ENCODE results near the gene TSEN2. TPM values are rescaled to one million over a fixed set of nuclear protein-coding genes. Genes with fewer than 3 reads are reported as not detected.
A peak's percentile ranks its signal among the peaks of the same experiment; 100 is the strongest.

TSEN2 gene
- total and polyA plus RNA-seq, 2 of the 13 experiments (the other 11 are each of a cell fraction or from before 2014, with no cell fraction given), result 11.0 to 17.3 TPM

GRCh38 chr3:12471241-12471640, 13.0 kb upstream of the TSEN2 start:
- FAIRE-seq (peak; percentile 15), ATAC-seq (peak; percentile 38; the same call in 2 of the 3 replicates), DNase-seq (ENCODE audit: low spot score) (peak; percentile 36)
- Histone ChIP-seq H3K79me2 (ENCODE audit: insufficient read depth, low read length) (no peaks in the 10 kb centered on the region), H3K4me1 (ENCODE audit: insufficient read depth, low read length) (peaks cover 27% of the 10 kb centered on the region), H3K4me2 (ENCODE audit: low read depth, low read length) (no peak overlapping the region), H3K9ac (ENCODE audit: insufficient read depth, low read depth, low read length) (no peak overlapping the region), H3K9me3 (ENCODE audit: low read length) (no peaks in the 10 kb centered on the region), H3K27me3 (ENCODE audit: control insufficient read depth in 1 of 2, insufficient read depth in 2 of 2, low read length in 2 of 2) (no peaks in the 10 kb centered on the region), H4K20me1 (ENCODE audit: insufficient read depth, low read length) (no peaks in the 10 kb centered on the region), H3K4me3 (replicated peaks in 1 of 3; ENCODE audit: insufficient read depth in 1 of 3, low read depth in 2 of 3, low read length in 3 of 3) (no peak overlapping the region), H3K27ac (ENCODE audit: extremely low read length, insufficient read depth, low read length) (no peak overlapping the region), H2AFZ (ENCODE audit: low read length) (no peak overlapping the region), H3K36me3 (replicated peaks in 1 of 2; ENCODE audit: control insufficient read depth in 1 of 2, insufficient read depth in 2 of 2, low read length in 2 of 2) (no peaks in the 10 kb centered on the region)
- in situ Hi-C loops (cut with HindIII; ENCODE audit: extremely low pct_ligation_motif_present, low pct_unique_long_range_greater_than_20kb) (no loop called here), intact Hi-C loops (cut with micrococcal nuclease; ENCODE audit: unreplicated experiment) (no loop called here)
- BruUV-seq (replicated peaks), result no TSS peak
- WGBS (ENCODE audit: low lambda C conversion rate), result 63% methylated on average over 11 of the region's 11 CpGs
- CTCF ChIA-PET (ENCODE audit: low intra/inter-chr PET ratio, low total read pairs), result no interaction called here
- POLR2A ChIA-PET, result interaction anchor here (1.3 kb wide), 1 partner anchor 13 kb away, joined by 4 read pairs; the partner anchor contains the start of gene TSEN2
- TF ChIP-seq SKI (IDR thresholded peaks at IDR 0.05; ENCODE audit: partially characterized antibody) (no peak), KAT2B (IDR thresholded peaks at IDR 0.05; ENCODE audit: borderline replicate concordance, low read depth, low read length) (no peak), ZNF687 (CRISPR knock-in tag; IDR thresholded peaks at IDR 0.05) (peak; percentile 58), ZNF12 (CRISPR knock-in tag; IDR thresholded peaks at IDR 0.05) (no peak), HOMEZ (CRISPR knock-in tag; IDR thresholded peaks at IDR 0.05; ENCODE audit: low read depth) (0 out of 2 replicates have a peak, but pooled peaks have one; percentile 13), ZBTB33 (CRISPR knock-in tag; IDR thresholded peaks at IDR 0.05) (0 out of 2 replicates have a peak, but pooled peaks have one; percentile 53), STAG1 (CRISPR knock-in tag; IDR thresholded peaks at IDR 0.05) (peak; percentile 27; the same call in 1 of the 2 replicates), ZNF570 (CRISPR knock-in tag; IDR thresholded peaks at IDR 0.05; ENCODE audit: borderline replicate concordance) (no peak), HIC2 (CRISPR knock-in tag; IDR thresholded peaks at IDR 0.05; ENCODE audit: low read depth) (peak; percentile 56; the same call in 1 of the 2 replicates), ZNF878 (CRISPR knock-in tag; IDR thresholded peaks at IDR 0.05) (no peak), CHD4 (IDR thresholded peaks at IDR 0.05; ENCODE audit: borderline replicate concordance, low read length) (no peak), RARA (CRISPR knock-in tag; IDR thresholded peaks at IDR 0.05) (0 out of 2 replicates have a peak, but pooled peaks have one; percentile 18), FOSL2 (CRISPR knock-in tag; IDR thresholded peaks at IDR 0.05) (peak; percentile 70)
- TF ChIP-seq, protein P1, sequence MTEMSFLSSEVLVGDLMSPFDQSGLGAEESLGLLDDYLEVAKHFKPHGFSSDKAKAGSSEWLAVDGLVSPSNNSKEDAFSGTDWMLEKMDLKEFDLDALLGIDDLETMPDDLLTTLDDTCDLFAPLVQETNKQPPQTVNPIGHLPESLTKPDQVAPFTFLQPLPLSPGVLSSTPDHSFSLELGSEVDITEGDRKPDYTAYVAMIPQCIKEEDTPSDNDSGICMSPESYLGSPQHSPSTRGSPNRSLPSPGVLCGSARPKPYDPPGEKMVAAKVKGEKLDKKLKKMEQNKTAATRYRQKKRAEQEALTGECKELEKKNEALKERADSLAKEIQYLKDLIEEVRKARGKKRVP (CRISPR knock-in tag; IDR thresholded peaks at IDR 0.05), result no peak
